NB4 (cell line): ENCODE data around the gene CTSO.

Source experiments
- DNase-seq: peaks from one replicate; pipeline ENCODE4 v3.0.0; 2010; ENCODE audit warnings: low read depth
- H3K4me3 ChIP-seq: one replicate; pipeline ENCODE4 v1.5.1; 2011; ENCODE audit warnings: mild to moderate bottlenecking, low read depth, low read length, moderate library complexity
- MYC ChIP-seq: IDR thresholded peaks from 2 replicates; pipeline ENCODE4 v1.6.1; 2011; ENCODE audit warnings: low read depth, low read length
- POLR2A ChIP-seq: IDR thresholded peaks from 2 replicates; pipeline ENCODE4 v1.6.1; 2011; ENCODE audit warnings: mild to moderate bottlenecking; ENCODE audit not compliant: insufficient read length; ENCODE audit errors: extremely low read depth
- TF ChIP-seq, protein P1 (sequence below): IDR thresholded peaks from one replicate; pipeline ENCODE4 v1.5.1; 2012; ENCODE audit warnings: low read depth, low read length
- TF ChIP-seq, protein P2 (sequence below): IDR thresholded peaks from 2 replicates; pipeline ENCODE4 v1.6.1; 2011; ENCODE audit warnings: low read depth, low read length

Gene CTSO

DNA sequence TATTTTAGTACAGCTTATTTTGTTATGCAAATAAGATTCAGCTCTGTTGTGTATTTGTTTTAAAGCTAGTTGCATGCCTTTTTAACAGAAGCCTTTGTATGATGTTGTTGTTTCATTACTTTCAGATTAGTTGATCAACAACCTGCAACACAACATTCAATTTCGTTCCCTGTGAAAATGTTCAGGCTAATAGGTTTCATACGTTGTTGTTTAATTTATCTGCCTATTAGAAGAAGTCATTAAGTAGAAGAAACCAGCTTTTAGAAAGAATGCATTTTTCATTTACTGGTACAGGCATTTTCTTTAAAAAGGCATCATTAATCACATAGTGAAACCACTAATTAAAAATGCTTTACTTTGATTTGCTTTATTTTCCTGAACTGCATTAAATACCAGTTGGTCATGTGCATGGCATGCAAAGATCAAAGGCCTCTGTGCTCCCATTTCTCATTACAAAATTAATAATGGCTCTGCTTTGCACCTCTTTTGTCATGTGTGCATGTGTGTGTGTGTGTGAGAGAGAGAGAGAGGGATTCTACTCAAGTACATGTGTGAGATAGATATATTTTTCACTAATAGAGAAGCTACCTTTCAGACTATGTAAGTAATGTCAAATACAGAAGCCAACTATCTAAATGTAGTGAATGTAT lies 29.2 kb upstream of the CTSO start:
- TF ChIP-seq, protein P1, sequence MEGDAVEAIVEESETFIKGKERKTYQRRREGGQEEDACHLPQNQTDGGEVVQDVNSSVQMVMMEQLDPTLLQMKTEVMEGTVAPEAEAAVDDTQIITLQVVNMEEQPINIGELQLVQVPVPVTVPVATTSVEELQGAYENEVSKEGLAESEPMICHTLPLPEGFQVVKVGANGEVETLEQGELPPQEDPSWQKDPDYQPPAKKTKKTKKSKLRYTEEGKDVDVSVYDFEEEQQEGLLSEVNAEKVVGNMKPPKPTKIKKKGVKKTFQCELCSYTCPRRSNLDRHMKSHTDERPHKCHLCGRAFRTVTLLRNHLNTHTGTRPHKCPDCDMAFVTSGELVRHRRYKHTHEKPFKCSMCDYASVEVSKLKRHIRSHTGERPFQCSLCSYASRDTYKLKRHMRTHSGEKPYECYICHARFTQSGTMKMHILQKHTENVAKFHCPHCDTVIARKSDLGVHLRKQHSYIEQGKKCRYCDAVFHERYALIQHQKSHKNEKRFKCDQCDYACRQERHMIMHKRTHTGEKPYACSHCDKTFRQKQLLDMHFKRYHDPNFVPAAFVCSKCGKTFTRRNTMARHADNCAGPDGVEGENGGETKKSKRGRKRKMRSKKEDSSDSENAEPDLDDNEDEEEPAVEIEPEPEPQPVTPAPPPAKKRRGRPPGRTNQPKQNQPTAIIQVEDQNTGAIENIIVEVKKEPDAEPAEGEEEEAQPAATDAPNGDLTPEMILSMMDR = no peak
- TF ChIP-seq POLR2A = no peak
- TF ChIP-seq MYC = no peak
- TF ChIP-seq, protein P2, sequence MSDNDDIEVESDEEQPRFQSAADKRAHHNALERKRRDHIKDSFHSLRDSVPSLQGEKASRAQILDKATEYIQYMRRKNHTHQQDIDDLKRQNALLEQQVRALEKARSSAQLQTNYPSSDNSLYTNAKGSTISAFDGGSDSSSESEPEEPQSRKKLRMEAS = no peak
- H3K4me3 ChIP-seq = no peak overlapping the region
- DNase-seq = no peak

DNA sequence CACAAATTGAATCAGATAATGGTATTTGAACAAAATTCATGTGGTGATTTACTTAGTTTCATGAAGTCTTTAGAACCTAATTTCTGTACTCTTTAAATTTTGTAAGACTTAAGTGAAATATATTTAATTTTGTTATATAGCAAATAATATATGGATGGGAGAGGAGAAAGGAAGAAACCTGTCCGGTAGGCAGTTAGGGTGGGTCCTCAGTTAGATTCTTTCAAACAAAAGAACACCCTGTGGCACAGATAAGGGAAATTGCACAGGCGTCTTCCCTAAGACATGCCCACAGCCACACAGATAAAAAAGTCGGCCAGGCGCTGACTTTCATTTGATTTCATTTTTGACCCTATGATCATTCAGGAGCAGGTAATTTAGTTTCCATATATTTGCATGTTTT lies 25.1 kb upstream of the CTSO start:
- no peak for TF ChIP-seq POLR2A
- TF ChIP-seq, protein P2 = no peak
- no peak for DNase-seq
- no peak overlapping the region for H3K4me3 ChIP-seq

DNA sequence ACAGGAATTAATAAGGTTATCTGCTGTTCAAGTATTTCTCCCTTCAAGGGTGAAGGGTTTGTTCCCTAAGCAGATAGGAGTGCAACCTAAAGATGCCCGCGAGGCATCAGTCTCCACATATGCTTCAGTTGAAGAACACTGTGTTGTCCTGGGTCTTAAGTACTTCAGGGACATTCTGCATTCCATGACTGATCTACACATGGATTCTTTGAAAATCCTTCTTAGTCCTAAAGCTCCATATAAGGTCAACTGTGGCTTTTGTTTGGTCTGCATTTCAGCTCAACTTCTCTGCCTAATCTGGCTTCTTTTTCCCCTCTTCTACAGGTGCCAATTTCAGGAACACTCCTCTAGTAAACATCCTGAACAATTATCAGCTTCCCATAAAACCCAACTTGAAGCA lies 21.8 kb upstream of the CTSO start:
- TF ChIP-seq, protein P2 = no peak
- TF ChIP-seq MYC (no peak), POLR2A (no peak)
- TF ChIP-seq, protein P1 = no peak
- DNase-seq = no peak
- no peak overlapping the region for H3K4me3 ChIP-seq

DNA sequence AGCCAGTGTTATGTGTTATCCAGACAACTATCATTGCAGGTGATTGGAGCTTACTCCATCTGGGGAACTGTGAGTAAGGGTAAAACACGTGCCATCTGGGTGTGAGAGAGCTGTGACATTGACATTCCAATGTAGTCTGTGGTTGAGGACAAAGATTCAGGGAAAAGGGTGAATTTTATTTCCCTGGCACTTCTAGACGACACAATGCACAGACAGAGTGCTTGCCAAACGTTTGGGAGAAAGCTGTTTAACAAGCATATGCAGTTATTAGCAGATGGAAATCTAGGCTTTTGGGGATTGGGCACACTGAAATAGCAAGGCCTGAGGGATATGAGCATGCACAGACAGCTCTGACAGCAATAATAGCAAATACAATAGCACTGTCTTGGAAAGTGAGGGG lies 21.3 kb upstream of the CTSO start:
- no peak overlapping the region for H3K4me3 ChIP-seq
- TF ChIP-seq POLR2A (no peak), MYC (no peak)
- TF ChIP-seq, protein P1 = no peak
- TF ChIP-seq, protein P2 = no peak
- no peak for DNase-seq

DNA sequence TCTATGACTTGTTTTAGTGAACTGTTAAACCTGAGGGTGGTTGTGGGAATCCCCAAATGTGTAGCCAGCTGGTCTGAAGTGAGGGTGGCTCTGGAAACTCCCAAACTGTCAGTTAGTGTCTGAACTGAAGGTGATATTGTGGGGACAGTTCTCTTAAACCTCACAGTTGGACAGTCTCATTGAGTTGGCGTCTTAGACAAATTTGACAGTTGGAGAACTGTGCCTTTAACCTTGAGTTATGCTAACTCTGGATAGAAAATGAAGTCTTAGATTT lies 20.7 kb upstream of the CTSO start:
- H3K4me3 ChIP-seq = no peak overlapping the region
- TF ChIP-seq MYC (no peak), POLR2A (no peak)
- TF ChIP-seq, protein P1 = no peak
- TF ChIP-seq, protein P2 = no peak
- no peak for DNase-seq

DNA sequence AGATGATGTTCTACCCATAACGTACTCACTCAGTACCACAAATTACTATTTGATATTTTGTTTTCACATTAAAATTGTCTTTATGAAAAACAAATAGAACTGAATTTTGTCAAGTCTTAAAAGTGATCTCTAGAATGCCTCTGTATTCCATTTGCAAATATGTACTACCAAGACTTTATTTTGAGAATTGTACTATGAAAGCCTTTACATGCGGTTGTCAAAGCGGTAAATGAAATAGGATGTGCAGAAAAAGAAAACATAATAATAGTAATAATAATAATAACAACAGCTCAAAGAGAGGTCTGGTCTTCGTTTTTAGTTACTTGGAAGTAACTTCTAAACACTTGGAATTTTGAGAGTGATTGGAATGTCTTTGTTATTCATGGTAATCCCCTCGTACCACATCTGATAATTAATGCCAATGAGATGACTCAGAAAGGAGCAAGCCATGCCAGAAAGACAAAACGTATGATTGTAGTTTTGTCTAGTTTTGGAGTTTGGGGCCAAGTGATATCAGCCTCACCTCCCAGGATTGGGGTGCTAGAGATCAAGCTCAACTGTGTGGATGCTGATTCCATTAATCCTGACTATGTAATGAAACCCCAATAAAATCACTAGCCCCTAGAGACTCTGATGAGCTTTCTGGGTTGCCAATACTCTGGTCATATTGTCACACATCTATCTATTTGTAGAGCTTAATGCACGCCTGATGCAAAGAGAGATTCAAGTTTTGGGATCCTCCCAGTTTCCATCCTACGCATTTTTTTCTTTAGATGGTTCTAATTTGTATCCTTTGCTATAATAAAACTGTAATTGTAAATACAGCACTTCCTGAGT lies 20.2 kb upstream of the CTSO start:
- no peak for DNase-seq
- H3K4me3 ChIP-seq = no peak overlapping the region
- TF ChIP-seq, protein P2 = no peak
- TF ChIP-seq, protein P1 = no peak
- no peak for TF ChIP-seq MYC
- no peak for TF ChIP-seq POLR2A
